Sigmoid colon (tissue), 7 donors: Measurements from ENCODE around the gene OR2M3. TPM values are rescaled to one million over a fixed set of nuclear protein-coding genes. Genes with fewer than 3 reads are reported as not detected.
A peak's percentile ranks its signal among the peaks of the same experiment; 100 is the strongest.
"Not testable (repeated sequence)": the region's sequence is repeated elsewhere in the genome, so short reads cannot be mapped to it uniquely, and the experiment has no call there.

ENCODE experiments used
- DNase-seq: peaks from one replicate; pipeline ENCODE4 v3.0.0-alpha.2; 2019
- H3K27ac ChIP-seq, 4 donors: fragments of 200-600 bp; sonication (generic); one replicate each; pipeline ENCODE4 v1.5.1; 2016 to 2019; ENCODE audit warnings: mild to moderate bottlenecking in 1 of 4
- H3K27me3 ChIP-seq, 3 donors: fragments of 200-600 bp; sonication (generic); one replicate each; pipeline ENCODE4 v1.5.1; 2019; ENCODE audit warnings: mild to moderate bottlenecking in 1 of 3
- H3K36me3 ChIP-seq, 4 donors: fragments of 200-600 bp; sonication (generic); one replicate each; pipeline ENCODE4 v1.5.1; 2016 to 2019
- H3K4me1 ChIP-seq, 4 donors: fragments of 200-600 bp; sonication (generic); one replicate each; pipeline ENCODE4 v1.5.1; 2017 to 2019
- H3K4me3 ChIP-seq, 4 donors: fragments of 200-600 bp; sonication (generic); one replicate each; pipeline ENCODE4 v1.5.1; 2017 to 2019; ENCODE audit warnings: mild to moderate bottlenecking in 2 of 4, moderate library complexity in 1 of 4
- H3K9me3 ChIP-seq, 4 donors: fragments of 200-600 bp in 3 of 4; sonication (generic) in 3 of 4; one replicate each; pipeline versions ENCODE4 v1.5.1 to v1.6.1; 2013 to 2019
- EP300 ChIP-seq, 4 donors: sonication (generic); formaldehyde crosslinking; IDR thresholded peaks; one replicate each; pipeline ENCODE4 v1.6.1; 2017; ENCODE audit warnings: antibody characterized with exemption in 4 of 4
- POLR2A ChIP-seq, 2 donors: fragments of 450-650 bp; IDR thresholded peaks; one replicate each; pipeline ENCODE4 v1.6.1; 2016; ENCODE audit warnings: antibody characterized with exemption in 2 of 2, mild to moderate bottlenecking in 2 of 2, moderate library complexity in 2 of 2
- POLR2AphosphoS5 ChIP-seq, 4 donors: sonication (generic); formaldehyde crosslinking; IDR thresholded peaks; one replicate each; pipeline ENCODE4 v1.6.1; 2017; ENCODE audit warnings: antibody characterized with exemption in 4 of 4
- WGBS, 2 donors: extraction: QIAGEN DNeasy Blood & Tissue Kit; methylation state at CpG; one replicate each; pipeline ENCODE4 v1.1.7; 2013; 5-methylcytosine and 5-hydroxymethylcytosine counted together
- intact Hi-C: fragments of 100-400 bp; cut with DNase I; formaldehyde crosslinking; loops from one replicate; pipeline ENCODE4 v1.15.1; 2023
- polyA plus RNA-seq, 3 donors: library from polyadenylated mRNA; stranded (reverse); fragments of 200-250 nt; gene quantifications; one replicate each; pipeline ENCODE4 v1.2.3, GENCODE V29; 2013
- total RNA-seq, 4 donors: library from RNA; depleted of rRNA; stranded (reverse); fragments of >200 nt; gene quantifications; one replicate each; pipeline ENCODE4 v1.1.0, GENCODE V29; 2016
- TF ChIP-seq, protein P1 (sequence below), 4 experiments: fragments of 450-650 bp in 3 of 4; fragments of 200-600 bp in 1 of 4; IDR thresholded peaks; one replicate each; pipeline ENCODE4 v1.5.1; 2016 to 2019; ENCODE audit warnings: antibody characterized with exemption in 4 of 4, mild to moderate bottlenecking in 3 of 4, moderate library complexity in 2 of 4
- donor health status: healthy with polysubstance abuse.
- donor health status: Bipolar disorder and iron deficiency.
- donor health status: healthy.

The OR2M3 gene
- total and polyA plus RNA-seq, 7 donors, result not detected

DNA sequence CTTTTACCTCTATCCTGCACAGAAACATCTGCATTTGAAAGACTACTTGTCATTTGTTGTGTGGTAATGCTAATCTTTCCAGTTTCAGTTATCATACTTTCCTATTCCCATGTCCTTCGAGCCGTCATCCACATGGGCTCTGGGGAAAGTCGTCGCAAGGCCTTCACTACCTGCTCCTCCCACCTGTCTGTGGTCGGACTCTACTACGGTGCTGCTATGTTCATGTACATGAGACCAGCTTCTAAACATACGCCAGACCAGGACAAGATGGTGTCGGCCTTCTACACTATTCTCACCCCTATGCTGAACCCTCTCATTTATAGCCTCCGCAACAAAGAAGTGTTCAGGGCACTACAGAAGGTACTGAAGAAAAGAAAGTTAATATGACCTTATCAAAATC is 42.4 kb downstream of the OR2M3 start:
- DNase-seq, result no peak
- TF ChIP-seq EP300 (IDR thresholded peaks at IDR 0.05), result no peak
- TF ChIP-seq POLR2AphosphoS5 (IDR thresholded peaks at IDR 0.05), result no peak
- TF ChIP-seq, protein P1, sequence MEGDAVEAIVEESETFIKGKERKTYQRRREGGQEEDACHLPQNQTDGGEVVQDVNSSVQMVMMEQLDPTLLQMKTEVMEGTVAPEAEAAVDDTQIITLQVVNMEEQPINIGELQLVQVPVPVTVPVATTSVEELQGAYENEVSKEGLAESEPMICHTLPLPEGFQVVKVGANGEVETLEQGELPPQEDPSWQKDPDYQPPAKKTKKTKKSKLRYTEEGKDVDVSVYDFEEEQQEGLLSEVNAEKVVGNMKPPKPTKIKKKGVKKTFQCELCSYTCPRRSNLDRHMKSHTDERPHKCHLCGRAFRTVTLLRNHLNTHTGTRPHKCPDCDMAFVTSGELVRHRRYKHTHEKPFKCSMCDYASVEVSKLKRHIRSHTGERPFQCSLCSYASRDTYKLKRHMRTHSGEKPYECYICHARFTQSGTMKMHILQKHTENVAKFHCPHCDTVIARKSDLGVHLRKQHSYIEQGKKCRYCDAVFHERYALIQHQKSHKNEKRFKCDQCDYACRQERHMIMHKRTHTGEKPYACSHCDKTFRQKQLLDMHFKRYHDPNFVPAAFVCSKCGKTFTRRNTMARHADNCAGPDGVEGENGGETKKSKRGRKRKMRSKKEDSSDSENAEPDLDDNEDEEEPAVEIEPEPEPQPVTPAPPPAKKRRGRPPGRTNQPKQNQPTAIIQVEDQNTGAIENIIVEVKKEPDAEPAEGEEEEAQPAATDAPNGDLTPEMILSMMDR (IDR thresholded peaks at IDR 0.05), result no peak
- TF ChIP-seq POLR2A (IDR thresholded peaks at IDR 0.05), result no peak
- H3K36me3 ChIP-seq, result no peaks in the 10 kb centered on the region
- no peak overlapping the region for H3K4me3 ChIP-seq
- WGBS, 2 donors, result 93 to 94% methylated on average over 9 of the region's 9 CpGs
- no peaks in the 10 kb centered on the region for H3K9me3 ChIP-seq
- intact Hi-C loops, result no loop called here
- no peaks in the 10 kb centered on the region for H3K27me3 ChIP-seq
- H3K27ac ChIP-seq, result no peak overlapping the region
- H3K4me1 ChIP-seq, result no peaks in the 10 kb centered on the region

DNA sequence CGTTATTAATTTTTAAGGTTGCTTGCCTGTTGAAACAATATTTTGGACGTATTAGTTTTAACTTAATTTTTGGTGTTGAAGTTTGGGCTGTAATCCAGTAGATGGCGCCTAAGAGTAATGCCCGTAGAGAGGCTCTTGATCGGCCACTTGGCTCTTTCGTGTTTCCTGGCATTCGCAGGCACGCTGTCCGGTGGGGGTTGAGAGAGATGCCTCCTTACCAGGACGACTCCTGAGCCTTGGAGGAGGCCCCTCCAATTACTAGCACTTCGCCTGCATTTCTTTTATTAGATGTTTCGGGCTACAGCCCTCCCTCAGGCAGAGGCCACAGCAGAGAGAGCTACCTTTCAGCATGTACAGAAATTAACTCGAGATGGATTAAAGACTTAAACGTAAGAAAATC is 46.1 kb downstream of the OR2M3 start:
- intact Hi-C loops, result no loop called here
- 14 to 40% methylated on average over 14 of the region's 14 CpGs for WGBS, 2 donors

DNA sequence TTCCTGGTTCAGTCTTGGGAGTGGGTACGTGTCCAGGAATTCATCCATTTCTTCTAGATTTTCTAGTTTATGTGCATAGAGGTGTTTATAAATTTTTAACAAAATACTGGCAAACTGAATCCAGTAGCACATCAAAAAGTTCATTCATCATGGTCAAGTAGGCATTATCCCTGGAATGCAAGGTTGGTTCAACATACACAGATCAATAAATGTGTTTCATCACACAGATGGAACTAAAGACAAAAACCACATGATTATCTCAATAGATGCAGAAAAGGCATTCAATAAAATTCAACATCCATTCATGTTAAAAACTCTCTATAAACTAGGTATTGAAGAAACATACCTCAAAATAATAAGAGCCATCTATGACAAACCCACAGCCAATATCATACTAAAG is 62.2 kb downstream of the OR2M3 start:
- H3K4me3 ChIP-seq, H3K36me3 ChIP-seq, H3K4me1 ChIP-seq, DNase-seq, H3K27me3 ChIP-seq, H3K9me3 ChIP-seq, H3K27ac ChIP-seq, intact Hi-C loops: not testable (repeated sequence)
- WGBS, 2 donors, result 81 to 93% methylated on average over 1 of the region's 1 CpG

More for the DNA sequence above, 46.1 kb downstream of the OR2M3 start:
- Histone ChIP-seq H3K9me3 (no peaks in the 10 kb centered on the region), H3K4me1 (no peaks in the 10 kb centered on the region), H3K4me3 (no peak overlapping the region), H3K27me3 (no peaks in the 10 kb centered on the region), H3K27ac (no peak overlapping the region), H3K36me3 (no peaks in the 10 kb centered on the region)
- no peak for TF ChIP-seq POLR2A (IDR thresholded peaks at IDR 0.05)
- no peak for TF ChIP-seq EP300 (IDR thresholded peaks at IDR 0.05)
- TF ChIP-seq POLR2AphosphoS5 (IDR thresholded peaks at IDR 0.05), result no peak
- TF ChIP-seq, protein P1 (IDR thresholded peaks at IDR 0.05), result peak in 1 of 4 experiments; percentile 41
- DNase-seq, result no peak

Other genes with a start within 250 kb of the OR2M3 start
- not detected for gene OR2L8, start 248.4 kb upstream of the OR2M3 start, total RNA-seq
- gene OR2L8, start 248.4 kb upstream of the OR2M3 start, polyA plus RNA-seq, result not detected
- gene OR2AK2, start 232.0 kb upstream of the OR2M3 start, total RNA-seq, result under 1 TPM in 1 of 4 donors, not detected in 3; 0.55 TPM
- under 1 TPM in 1 of 3 donors, not detected in 2; 0.07 TPM for gene OR2AK2, start 232.0 kb upstream of the OR2M3 start, polyA plus RNA-seq
- not detected for gene OR2L5, start 183.6 kb upstream of the OR2M3 start, total RNA-seq
- gene OR2L5, start 183.6 kb upstream of the OR2M3 start, polyA plus RNA-seq, result under 1 TPM in 1 of 3 donors, not detected in 2; 0.03 TPM
- under 1 TPM in 2 of 4 donors, not detected in 2; under 0.01 to 0.81 TPM for gene OR2L2, start 167.2 kb upstream of the OR2M3 start, total RNA-seq
- under 1 TPM in 1 of 3 donors, not detected in 2; 0.06 TPM for gene OR2L2, start 167.2 kb upstream of the OR2M3 start, polyA plus RNA-seq
- under 1 TPM in 1 of 4 donors, not detected in 3; 0.27 TPM for gene OR2L3, start 150.4 kb upstream of the OR2M3 start, total RNA-seq
- gene OR2L3, start 150.4 kb upstream of the OR2M3 start, polyA plus RNA-seq, result under 1 TPM in 1 of 3 donors, not detected in 2; 0.01 TPM
- gene OR2L13, start 102.1 kb upstream of the OR2M3 start, total RNA-seq, result not detected
- under 1 TPM in 1 of 3 donors, not detected in 2; 0.15 TPM for gene OR2L13, start 102.1 kb upstream of the OR2M3 start, polyA plus RNA-seq
- not detected for gene OR2M5, start 52.1 kb upstream of the OR2M3 start, total RNA-seq
- gene OR2M5, start 52.1 kb upstream of the OR2M3 start, polyA plus RNA-seq, result not detected
- gene OR2M2, start 22.4 kb upstream of the OR2M3 start, total RNA-seq, result under 1 TPM in 1 of 4 donors, not detected in 3; 0.36 TPM
- not detected for gene OR2M2, start 22.4 kb upstream of the OR2M3 start, polyA plus RNA-seq
- gene OR2M4, start 34.2 kb downstream of the OR2M3 start, total RNA-seq, result not detected
- not detected for gene OR2M4, start 34.2 kb downstream of the OR2M3 start, polyA plus RNA-seq
- not detected for gene OR2T33, start 80.7 kb downstream of the OR2M3 start, total RNA-seq
- not detected for gene OR2T33, start 80.7 kb downstream of the OR2M3 start, polyA plus RNA-seq
- gene OR2T12, start 106.2 kb downstream of the OR2M3 start, total RNA-seq, result not detected
- gene OR2T12, start 106.2 kb downstream of the OR2M3 start, polyA plus RNA-seq, result not detected
- gene OR2M7, start 127.3 kb downstream of the OR2M3 start, total RNA-seq, result not detected
- not detected for gene OR2M7, start 127.3 kb downstream of the OR2M3 start, polyA plus RNA-seq
- not detected for gene OR14C36, start 151.5 kb downstream of the OR2M3 start, total RNA-seq
- gene OR14C36, start 151.5 kb downstream of the OR2M3 start, polyA plus RNA-seq, result not detected
- not detected for gene OR2T4, start 164.4 kb downstream of the OR2M3 start, total RNA-seq
- not detected for gene OR2T4, start 164.4 kb downstream of the OR2M3 start, polyA plus RNA-seq
- gene OR2T6, start 178.5 kb downstream of the OR2M3 start, total RNA-seq, result not detected
- not detected for gene OR2T6, start 178.5 kb downstream of the OR2M3 start, polyA plus RNA-seq
- gene OR2T1, start 205.8 kb downstream of the OR2M3 start, total RNA-seq, result not detected
- gene OR2T1, start 205.8 kb downstream of the OR2M3 start, polyA plus RNA-seq, result not detected
- gene OR2T2, start 248.4 kb downstream of the OR2M3 start, total RNA-seq, result not detected
- gene OR2T2, start 248.4 kb downstream of the OR2M3 start, polyA plus RNA-seq, result not detected